ENCODE data around the gene FBP1.

- TF ChIP-seq GATA2 (IDR thresholded peaks at IDR 0.05; ENCODE audit: low read depth, low read length) (no peak), GATA3 (IDR thresholded peaks at IDR 0.05; ENCODE audit: low read depth, low read length) (no peak)
These were observed 40.7 kb upstream of the FBP1 start for GRCh38 chr9:94680020-94680419.
